GM19238 (cell line): ENCODE results near the gene CCDC93.

ENCODE experiments used
- DNase-seq: peaks from one replicate; pipeline ENCODE4 v3.0.0; 2011; ENCODE audit warnings: low spot score; ENCODE audit not compliant: insufficient read length

The CCDC93 gene

GRCh38 chr2:117989854-117990438, 23.9 kb downstream of the CCDC93 start:
- no peak for DNase-seq

GRCh38 chr2:117987121-117987520, 26.7 kb downstream of the CCDC93 start:
- no peak for DNase-seq

- no peak for DNase-seq
These were observed 28.8 kb downstream of the CCDC93 start for GRCh38 chr2:117985092-117985491.

GRCh38 chr2:117984208-117984607, 29.7 kb downstream of the CCDC93 start:
- no peak for DNase-seq

GRCh38 chr2:117983040-117983439, 30.8 kb downstream of the CCDC93 start:
- DNase-seq = no peak

GRCh38 chr2:117982376-117983033, 31.4 kb downstream of the CCDC93 start:
- no peak for DNase-seq

GRCh38 chr2:117981810-117982209, 32.1 kb downstream of the CCDC93 start:
- no peak for DNase-seq

- no peak for DNase-seq
These were observed 32.8 kb downstream of the CCDC93 start for GRCh38 chr2:117980783-117981676.

- no peak for DNase-seq
These were observed 33.8 kb downstream of the CCDC93 start for GRCh38 chr2:117979911-117980701.

GRCh38 chr2:117977696-117978095, 36.2 kb downstream of the CCDC93 start:
- no peak for DNase-seq

GRCh38 chr2:117976581-117976980, 37.3 kb downstream of the CCDC93 start:
- no peak for DNase-seq

GRCh38 chr2:117973498-117974082, 40.3 kb downstream of the CCDC93 start:
- no peak for DNase-seq

- DNase-seq = no peak
These were observed 41.3 kb downstream of the CCDC93 start for GRCh38 chr2:117972476-117973123.

GRCh38 chr2:117968722-117969121, 45.1 kb downstream of the CCDC93 start:
- no peak for DNase-seq

GRCh38 chr2:117967977-117968718, 45.7 kb downstream of the CCDC93 start:
- DNase-seq = no peak

- DNase-seq = no peak
These were observed 50.4 kb downstream of the CCDC93 start for GRCh38 chr2:117963446-117963845.

- no peak for DNase-seq
These were observed 52.7 kb downstream of the CCDC93 start for GRCh38 chr2:117961201-117961600.

GRCh38 chr2:117960231-117960630, 53.6 kb downstream of the CCDC93 start:
- DNase-seq = no peak

- DNase-seq = no peak
These were observed 55.7 kb downstream of the CCDC93 start for GRCh38 chr2:117958186-117958585.

- no peak for DNase-seq
These were observed 56.3 kb downstream of the CCDC93 start for GRCh38 chr2:117957616-117958015.
